ENCODE results near the gene AKT3. TPM values are rescaled to one million over a fixed set of nuclear protein-coding genes. Genes with fewer than 3 reads are reported as not detected.

AKT3 gene
- total and polyA plus RNA-seq, 8 donors, result 4.2 to 24.1 (median 11.6) TPM

DNA sequence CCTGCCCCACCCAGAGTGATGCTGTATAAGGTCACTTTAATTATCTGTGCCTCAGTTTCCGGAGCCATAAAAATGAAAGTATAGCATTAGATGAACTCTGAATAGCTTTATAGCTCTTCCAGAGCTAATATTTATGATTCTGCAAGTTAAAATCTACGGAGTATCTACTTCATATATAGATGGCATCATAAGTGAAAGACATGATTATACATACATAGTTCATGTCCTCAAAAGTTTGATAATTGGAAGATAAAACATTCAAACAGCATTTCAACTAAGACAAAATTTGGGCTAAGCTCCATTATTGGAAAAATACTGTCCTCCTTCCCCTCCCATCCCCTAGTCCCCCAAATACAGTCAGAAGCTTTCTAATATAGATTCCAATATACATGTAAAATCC lies 4.2 kb downstream of the AKT3 start:
- TF ChIP-seq, protein P1, sequence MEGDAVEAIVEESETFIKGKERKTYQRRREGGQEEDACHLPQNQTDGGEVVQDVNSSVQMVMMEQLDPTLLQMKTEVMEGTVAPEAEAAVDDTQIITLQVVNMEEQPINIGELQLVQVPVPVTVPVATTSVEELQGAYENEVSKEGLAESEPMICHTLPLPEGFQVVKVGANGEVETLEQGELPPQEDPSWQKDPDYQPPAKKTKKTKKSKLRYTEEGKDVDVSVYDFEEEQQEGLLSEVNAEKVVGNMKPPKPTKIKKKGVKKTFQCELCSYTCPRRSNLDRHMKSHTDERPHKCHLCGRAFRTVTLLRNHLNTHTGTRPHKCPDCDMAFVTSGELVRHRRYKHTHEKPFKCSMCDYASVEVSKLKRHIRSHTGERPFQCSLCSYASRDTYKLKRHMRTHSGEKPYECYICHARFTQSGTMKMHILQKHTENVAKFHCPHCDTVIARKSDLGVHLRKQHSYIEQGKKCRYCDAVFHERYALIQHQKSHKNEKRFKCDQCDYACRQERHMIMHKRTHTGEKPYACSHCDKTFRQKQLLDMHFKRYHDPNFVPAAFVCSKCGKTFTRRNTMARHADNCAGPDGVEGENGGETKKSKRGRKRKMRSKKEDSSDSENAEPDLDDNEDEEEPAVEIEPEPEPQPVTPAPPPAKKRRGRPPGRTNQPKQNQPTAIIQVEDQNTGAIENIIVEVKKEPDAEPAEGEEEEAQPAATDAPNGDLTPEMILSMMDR (IDR thresholded peaks at IDR 0.05), result no peak
- Histone ChIP-seq H3K4me3 (no peak overlapping the region), H3K36me3 (no peaks in the 10 kb centered on the region), H3K27me3 (no peaks in the 10 kb centered on the region), H3K9me3 (no peaks in the 10 kb centered on the region), H3K27ac (no peak overlapping the region), H3K4me1 (peaks cover 0 to 6% (median 0%) of the 10 kb centered on the region in 3 donors)
- no peak for ATAC-seq
- no peak for DNase-seq
- no peak for FAIRE-seq
- intact Hi-C loops (cut with DNase I), result no loop called here
- WGBS, 2 donors, result 68 to 79% methylated on average over 2 of the region's 2 CpGs

- WGBS, 2 donors, result 66 to 83% methylated on average over 1 of the region's 1 CpG
- no peaks in the 10 kb centered on the region for H3K9me3 ChIP-seq
- TF ChIP-seq, protein P1 (IDR thresholded peaks at IDR 0.05), result no peak
These were observed 5.9 kb downstream of the AKT3 start for GRCh38 chr1:243844186-243844585.

DNA sequence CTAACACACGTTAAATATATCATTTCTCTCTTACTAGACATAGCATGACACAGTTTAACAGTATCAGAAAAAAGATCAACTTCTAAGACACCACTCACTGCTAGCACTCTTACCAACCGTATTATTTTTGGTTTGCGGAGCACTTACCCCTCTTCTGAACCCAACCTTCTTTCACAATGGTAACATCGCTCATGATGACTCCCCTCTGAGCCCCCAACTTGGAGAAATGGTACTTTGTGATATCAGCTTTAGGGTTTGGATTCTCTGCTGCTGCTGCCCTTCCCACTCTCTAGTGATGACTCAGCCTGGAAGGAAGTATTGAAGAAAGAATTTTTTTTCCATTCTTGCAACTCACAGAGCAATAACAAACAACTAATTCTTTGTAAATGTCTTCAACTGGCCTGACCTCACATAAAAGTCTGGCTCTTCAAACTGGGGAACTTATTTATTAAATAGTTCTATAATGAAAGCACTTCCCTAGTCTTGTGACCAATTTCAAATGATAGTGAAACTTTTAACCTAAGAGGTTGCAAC lies 7.0 kb downstream of the AKT3 start:
- Histone ChIP-seq H3K9me3 (no peaks in the 10 kb centered on the region), H3K4me3 (no peak overlapping the region), H3K36me3 (no peaks in the 10 kb centered on the region), H3K27ac (peak overlapping the region in 1 of 4 donors; percentile 20), H3K27me3 (no peaks in the 10 kb centered on the region), H3K4me1 (no peaks in the 10 kb centered on the region)
- no peak for DNase-seq
- TF ChIP-seq, protein P1 (IDR thresholded peaks at IDR 0.05), result no peak
- 67 to 77% methylated on average over 4 of the region's 4 CpGs for WGBS, 2 donors
- FAIRE-seq, result peak; percentile 17
- intact Hi-C loops (cut with DNase I), result no loop called here
- peak in 2 of 4 donors; percentile 56 to 57 for ATAC-seq

More at GRCh38 chr1:243844186-243844585, 5.9 kb downstream of the AKT3 start:
- Histone ChIP-seq H3K36me3 (no peaks in the 10 kb centered on the region), H3K4me3 (no peak overlapping the region), H3K4me1 (peaks cover 0 to 6% (median 0%) of the 10 kb centered on the region in 3 donors), H3K27ac (no peak overlapping the region), H3K27me3 (no peaks in the 10 kb centered on the region)
- DNase-seq (no peak), FAIRE-seq (no peak), ATAC-seq (no peak)
- intact Hi-C loops (cut with DNase I), result no loop called here

DNA sequence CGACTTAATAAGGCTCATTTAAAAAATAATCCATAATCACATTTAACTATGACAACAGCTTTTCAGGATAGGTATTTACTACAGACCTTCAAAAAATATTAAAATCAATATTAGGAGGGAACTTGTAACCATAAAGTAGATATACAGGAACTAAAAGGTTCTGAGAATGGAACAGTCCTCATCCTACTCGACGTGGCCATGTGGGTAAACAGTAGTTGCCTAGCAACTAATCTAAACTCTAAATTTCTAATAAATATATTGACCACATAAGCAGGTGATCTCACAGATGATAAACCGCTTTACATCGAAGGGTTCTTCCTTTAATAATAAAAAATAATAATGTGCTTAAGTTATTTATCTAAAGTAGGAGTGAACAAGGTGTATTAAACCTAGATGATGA lies 7.9 kb downstream of the AKT3 start:
- ATAC-seq (no peak), FAIRE-seq (no peak), DNase-seq (no peak)
- TF ChIP-seq, protein P1 (IDR thresholded peaks at IDR 0.05), result no peak
- WGBS, 2 donors, result 57 to 63% methylated on average over 5 of the region's 5 CpGs
- intact Hi-C loops (cut with DNase I), result no loop called here
- no peaks in the 10 kb centered on the region for H3K27me3 ChIP-seq
- no peaks in the 10 kb centered on the region for H3K9me3 ChIP-seq
- no peaks in the 10 kb centered on the region for H3K36me3 ChIP-seq
- H3K4me3 ChIP-seq, result no peak overlapping the region
- no peak overlapping the region for H3K27ac ChIP-seq
- no peaks in the 10 kb centered on the region for H3K4me1 ChIP-seq

DNA sequence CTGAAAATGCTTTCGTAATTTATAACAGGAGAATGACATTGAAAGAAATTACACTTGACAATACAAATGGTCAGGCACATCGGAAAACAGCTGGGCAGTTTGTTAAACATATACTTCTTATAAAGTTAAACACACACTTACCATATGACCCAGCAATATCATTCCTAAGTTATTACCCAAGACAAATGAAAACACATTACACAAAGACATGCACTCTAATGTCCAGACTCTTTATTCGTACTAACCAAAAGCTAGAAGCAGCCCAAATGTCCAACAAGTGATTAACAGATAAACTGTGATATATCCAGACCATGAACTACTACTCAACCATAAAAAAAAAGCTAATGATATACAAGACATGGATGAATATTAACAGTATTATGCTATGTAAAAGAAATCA lies 8.5 kb downstream of the AKT3 start:
- FAIRE-seq (no peak), ATAC-seq (no peak), DNase-seq (no peak)
- H3K27me3 ChIP-seq, result no peaks in the 10 kb centered on the region
- H3K4me3 ChIP-seq, result no peak overlapping the region
- 62 to 76% methylated on average over 3 of the region's 3 CpGs for WGBS, 2 donors
- no peaks in the 10 kb centered on the region for H3K9me3 ChIP-seq
- TF ChIP-seq, protein P1 (IDR thresholded peaks at IDR 0.05), result no peak
- intact Hi-C loops (cut with DNase I), result no loop called here
- H3K4me1 ChIP-seq, result no peaks in the 10 kb centered on the region
- H3K27ac ChIP-seq, result no peak overlapping the region
- H3K36me3 ChIP-seq, result no peaks in the 10 kb centered on the region

Measured in pancreas (tissue), 10 donors.